ENCODE data around the gene UBXN7.
"Not testable (repeated sequence)": the region's sequence is repeated elsewhere in the genome, so short reads cannot be mapped to it uniquely, and the experiment has no call there.

Gene UBXN7

GRCh38 chr3:196378146-196378841 lies 53.9 kb downstream of the UBXN7 start:
- Histone ChIP-seq H3K27ac (no peak overlapping the region), H3K36me3 (peaks cover 13% of the 10 kb centered on the region), H3K4me3 (ENCODE audit: low read depth in 1 of 2, low read length in 1 of 2) (no peak overlapping the region), H3K27me3 (no peaks in the 10 kb centered on the region), H3K4me1 (ENCODE audit: control insufficient read depth in 1 of 2, insufficient read depth in 1 of 2, low read depth in 1 of 2, low read length in 1 of 2) (no peaks in the 10 kb centered on the region), H3K9me3 (no peaks in the 10 kb centered on the region)
- no peak for TF ChIP-seq CTCF (IDR thresholded peaks at IDR 0.05)

GRCh38 chr3:196377321-196377720 lies 54.9 kb downstream of the UBXN7 start:
- Histone ChIP-seq H3K4me3 (ENCODE audit: low read depth in 1 of 2, low read length in 1 of 2) (no peak overlapping the region), H3K27me3 (no peaks in the 10 kb centered on the region), H3K9me3 (no peaks in the 10 kb centered on the region), H3K36me3 (peaks cover 13% of the 10 kb centered on the region), H3K27ac (no peak overlapping the region), H3K4me1 (ENCODE audit: control insufficient read depth in 1 of 2, insufficient read depth in 1 of 2, low read depth in 1 of 2, low read length in 1 of 2) (no peaks in the 10 kb centered on the region)
- TF ChIP-seq CTCF (IDR thresholded peaks at IDR 0.05): no peak

GRCh38 chr3:196365736-196366135 lies 66.5 kb downstream of the UBXN7 start:
- no peak for TF ChIP-seq CTCF (IDR thresholded peaks at IDR 0.05)
- Histone ChIP-seq H3K4me3 (ENCODE audit: low read depth in 1 of 2, low read length in 1 of 2) (no peak overlapping the region), H3K27ac (peak overlapping the region; percentile 58), H3K4me1 (ENCODE audit: control insufficient read depth in 1 of 2, insufficient read depth in 1 of 2, low read depth in 1 of 2, low read length in 1 of 2) (no peaks in the 10 kb centered on the region), H3K36me3 (peaks cover 65% of the 10 kb centered on the region), H3K9me3 (no peaks in the 10 kb centered on the region), H3K27me3 (no peaks in the 10 kb centered on the region)

GRCh38 chr3:196360586-196360985 lies 71.6 kb downstream of the UBXN7 start:
- no peaks in the 10 kb centered on the region for H3K9me3 ChIP-seq
- H3K4me3 ChIP-seq (ENCODE audit: low read depth in 1 of 2, low read length in 1 of 2): no peak overlapping the region
- H3K27me3 ChIP-seq: no peaks in the 10 kb centered on the region
- no peaks in the 10 kb centered on the region for H3K4me1 ChIP-seq (ENCODE audit: control insufficient read depth in 1 of 2, insufficient read depth in 1 of 2, low read depth in 1 of 2, low read length in 1 of 2)
- no peak overlapping the region for H3K27ac ChIP-seq
- TF ChIP-seq CTCF (IDR thresholded peaks at IDR 0.05): no peak
- H3K36me3 ChIP-seq: peaks cover 76% of the 10 kb centered on the region

- not testable (repeated sequence) for H3K4me1 ChIP-seq (ENCODE audit: control insufficient read depth in 1 of 2, insufficient read depth in 1 of 2, low read depth in 1 of 2, low read length in 1 of 2); H3K27me3 ChIP-seq; H3K4me3 ChIP-seq (ENCODE audit: low read depth in 1 of 2, low read length in 1 of 2); H3K9me3 ChIP-seq; H3K27ac ChIP-seq
- H3K36me3 ChIP-seq: peaks cover 91% of the 10 kb centered on the region
Measured at GRCh38 chr3:196358540-196358939, 73.7 kb downstream of the UBXN7 start.

- Histone ChIP-seq H3K4me3 (ENCODE audit: low read depth in 1 of 2, low read length in 1 of 2) (no peak overlapping the region), H3K4me1 (ENCODE audit: control insufficient read depth in 1 of 2, insufficient read depth in 1 of 2, low read depth in 1 of 2, low read length in 1 of 2) (no peaks in the 10 kb centered on the region), H3K9me3 (no peaks in the 10 kb centered on the region), H3K27ac (no peak overlapping the region), H3K27me3 (no peaks in the 10 kb centered on the region), H3K36me3 (peaks cover 88% of the 10 kb centered on the region)
- no peak for TF ChIP-seq CTCF (IDR thresholded peaks at IDR 0.05)
Measured at GRCh38 chr3:196357905-196358304, 74.3 kb downstream of the UBXN7 start.
